Muscle layer of colon (tissue), 2 donors: ENCODE data around the gene LYRM1.

Experiments
- H3K27ac ChIP-seq: one replicate; pipeline ENCODE4 v1.7.0; 2013; ENCODE audit warnings: low read depth, mild to moderate bottlenecking, low read length, moderate library complexity
- H3K27me3 ChIP-seq, 2 donors: one replicate each; pipeline ENCODE4 v1.7.0; 2013; ENCODE audit warnings: low read length in 2 of 2, mild to moderate bottlenecking in 2 of 2; ENCODE audit not compliant: insufficient read depth in 2 of 2, control insufficient read depth in 1 of 2
- H3K36me3 ChIP-seq: one replicate; pipeline ENCODE4 v1.7.0; 2013; ENCODE audit warnings: mild to moderate bottlenecking, low read length; ENCODE audit not compliant: insufficient read depth
- H3K4me1 ChIP-seq: one replicate; pipeline ENCODE4 v1.7.0; 2013; ENCODE audit warnings: mild to moderate bottlenecking, low read length; ENCODE audit not compliant: insufficient read depth
- H3K4me3 ChIP-seq, 2 donors: one replicate each; pipeline ENCODE4 v1.7.0; 2013; ENCODE audit warnings: low read length in 2 of 2, low read depth in 1 of 2, mild to moderate bottlenecking in 1 of 2, moderate library complexity in 1 of 2
- H3K9ac ChIP-seq: one replicate; pipeline ENCODE4 v1.7.0; 2013; ENCODE audit warnings: low read length
- H3K9me3 ChIP-seq: one replicate; pipeline ENCODE4 v1.7.0; 2013; ENCODE audit warnings: mild to moderate bottlenecking, low read length
- donor health status: abdominal sarcoma.
- donor health status: Adenocarcinoma of cecum.

LYRM1 gene

DNA sequence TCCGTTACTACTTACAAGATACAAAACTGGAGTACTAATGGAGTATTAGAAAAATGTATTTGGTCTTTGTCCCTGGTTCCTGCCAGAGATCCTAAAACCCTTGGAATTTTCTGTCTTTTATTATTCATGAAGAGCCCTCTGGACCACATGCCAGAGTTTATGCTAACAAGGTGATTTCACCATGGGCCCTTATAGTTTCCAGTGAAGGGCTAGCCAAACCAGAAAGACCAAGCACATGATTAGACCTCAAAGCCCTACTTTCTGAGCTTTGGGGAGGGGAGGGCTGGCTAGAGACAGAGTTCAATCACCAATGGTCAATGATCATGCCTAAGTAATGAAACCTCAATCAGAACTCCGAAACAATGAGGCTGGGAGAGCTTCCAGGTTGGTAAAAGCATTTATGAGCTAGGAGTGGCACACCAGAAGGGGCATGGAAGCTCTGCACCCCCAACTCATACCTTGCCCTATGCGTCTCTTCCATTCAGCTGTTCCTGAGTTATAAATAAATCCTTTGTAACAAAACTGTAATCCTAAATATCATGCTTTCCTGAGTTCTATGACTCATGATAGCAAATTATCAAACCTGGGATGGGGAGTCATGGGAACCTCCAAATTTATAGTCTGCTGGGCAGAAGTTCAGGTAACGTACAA lies 10.8 kb upstream of the LYRM1 start:
- Histone ChIP-seq H3K27ac (no peak overlapping the region), H3K9ac (no peak overlapping the region), H3K4me1 (peaks cover 17% of the 10 kb centered on the region), H3K36me3 (peaks cover 17% of the 10 kb centered on the region), H3K27me3 (no peaks in the 10 kb centered on the region), H3K9me3 (no peaks in the 10 kb centered on the region), H3K4me3 (no peak overlapping the region)

DNA sequence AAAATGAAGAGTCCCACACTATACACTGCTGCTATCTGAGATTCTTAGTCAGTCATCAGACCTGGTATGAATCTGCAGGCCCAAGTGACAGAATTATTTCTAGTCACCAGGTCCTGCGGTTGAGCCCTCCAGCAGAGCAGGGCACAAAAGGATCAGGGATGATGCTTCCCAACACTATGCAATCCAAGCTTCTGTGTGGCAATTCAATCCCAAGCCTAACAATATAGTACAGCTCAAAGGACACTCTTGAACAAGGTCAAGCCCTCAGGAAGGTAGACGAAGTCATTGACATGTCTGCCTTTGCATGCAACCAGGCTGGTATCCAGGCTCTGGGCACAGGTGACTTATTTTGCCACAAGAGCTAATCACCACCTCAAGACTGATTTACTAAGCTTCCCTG lies 6.2 kb upstream of the LYRM1 start:
- H3K9ac ChIP-seq: no peak overlapping the region
- no peak overlapping the region for H3K27ac ChIP-seq
- H3K9me3 ChIP-seq: no peaks in the 10 kb centered on the region
- H3K4me1 ChIP-seq: peaks cover 28% of the 10 kb centered on the region
- H3K27me3 ChIP-seq: no peaks in the 10 kb centered on the region
- peaks cover 24% of the 10 kb centered on the region for H3K36me3 ChIP-seq
- H3K4me3 ChIP-seq: no peak overlapping the region

DNA sequence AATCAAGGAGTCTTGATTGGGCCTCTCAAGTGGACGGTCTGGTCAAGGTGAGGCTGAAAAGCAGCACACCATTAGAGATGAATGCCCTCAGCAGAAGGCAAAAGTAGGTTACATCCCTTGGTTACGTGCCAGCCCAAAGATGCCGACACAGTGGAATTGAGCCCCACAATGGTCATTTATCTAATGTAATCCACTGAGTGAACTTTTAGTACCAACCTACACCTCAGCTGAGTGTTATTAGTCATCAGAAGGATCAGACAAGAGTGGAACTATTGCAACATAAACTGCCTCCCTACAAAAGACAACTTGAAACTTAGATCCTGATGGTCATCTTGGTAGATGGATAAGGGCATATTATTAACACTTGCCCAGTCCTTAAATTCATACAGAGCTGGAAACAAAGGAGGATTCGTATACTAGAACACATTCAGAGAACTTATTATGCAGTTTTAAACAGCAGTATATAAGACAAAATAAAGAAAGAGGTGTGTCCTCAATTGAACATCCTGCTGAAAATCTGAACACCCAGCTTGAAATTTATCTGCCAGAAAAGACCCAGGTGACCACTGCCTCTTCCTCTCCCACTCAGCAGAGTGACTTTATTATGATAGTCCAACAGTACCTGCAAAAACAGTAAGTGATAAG lies 3.2 kb upstream of the LYRM1 start:
- Histone ChIP-seq H3K27ac (peak overlapping the region; percentile 2), H3K36me3 (peaks cover 24% of the 10 kb centered on the region), H3K9ac (no peak overlapping the region)

DNA sequence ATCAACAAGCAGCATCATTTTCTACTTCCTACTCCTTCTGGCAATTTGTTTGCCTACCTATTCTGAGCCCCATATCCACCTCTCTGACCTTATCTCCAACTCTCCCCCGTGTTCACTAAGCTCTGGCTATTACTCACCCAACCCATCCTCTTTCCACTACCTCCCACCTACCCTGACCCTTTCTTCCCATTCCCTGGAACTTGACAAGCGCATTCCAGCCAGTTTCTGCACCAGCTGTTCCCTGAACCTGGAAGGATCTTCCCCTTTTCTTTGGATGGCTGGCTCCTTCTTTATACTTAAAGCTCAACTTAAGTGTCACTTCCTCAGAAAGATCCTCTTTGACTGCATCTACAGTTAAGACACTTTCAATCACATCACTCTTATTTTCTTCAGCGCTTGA lies 2.6 kb upstream of the LYRM1 start:
- no peaks in the 10 kb centered on the region for H3K9me3 ChIP-seq
- H3K27me3 ChIP-seq: no peaks in the 10 kb centered on the region
- peaks cover 33% of the 10 kb centered on the region for H3K4me1 ChIP-seq
- peaks cover 29% of the 10 kb centered on the region for H3K36me3 ChIP-seq
- H3K4me3 ChIP-seq: no peak overlapping the region
- peak overlapping the region; percentile 2 for H3K27ac ChIP-seq
- no peak overlapping the region for H3K9ac ChIP-seq

More for the DNA sequence above, 3.2 kb upstream of the LYRM1 start:
- H3K27me3 ChIP-seq: no peaks in the 10 kb centered on the region
- no peak overlapping the region for H3K4me3 ChIP-seq
- no peaks in the 10 kb centered on the region for H3K9me3 ChIP-seq
- peaks cover 27% of the 10 kb centered on the region for H3K4me1 ChIP-seq

DNA sequence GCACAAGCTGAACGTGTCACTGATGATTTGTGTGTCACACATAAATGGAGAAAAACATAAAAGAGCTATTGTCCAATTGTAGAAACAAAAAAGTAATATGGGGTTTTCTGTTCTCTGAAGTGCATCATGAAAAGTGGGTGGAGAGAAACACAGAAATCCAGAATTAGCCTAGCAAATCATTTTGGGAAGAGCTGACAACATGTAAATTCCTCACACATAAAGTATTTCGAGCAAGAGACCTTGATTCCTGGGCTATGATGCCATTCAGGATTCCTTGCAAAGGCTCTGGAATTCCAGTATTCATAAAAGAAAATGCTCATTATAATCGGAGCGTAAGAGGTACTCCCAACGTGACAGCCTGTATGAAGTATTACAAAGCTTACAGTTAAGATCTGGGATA lies 1.5 kb upstream of the LYRM1 start:
- Histone ChIP-seq H3K9ac (peak overlapping the region; percentile 84), H3K4me3 (peak overlapping the region; percentile 75 to 92), H3K36me3 (peaks cover 21% of the 10 kb centered on the region), H3K27ac (peak overlapping the region; percentile 100), H3K9me3 (no peaks in the 10 kb centered on the region), H3K4me1 (peaks cover 40% of the 10 kb centered on the region), H3K27me3 (no peaks in the 10 kb centered on the region)

DNA sequence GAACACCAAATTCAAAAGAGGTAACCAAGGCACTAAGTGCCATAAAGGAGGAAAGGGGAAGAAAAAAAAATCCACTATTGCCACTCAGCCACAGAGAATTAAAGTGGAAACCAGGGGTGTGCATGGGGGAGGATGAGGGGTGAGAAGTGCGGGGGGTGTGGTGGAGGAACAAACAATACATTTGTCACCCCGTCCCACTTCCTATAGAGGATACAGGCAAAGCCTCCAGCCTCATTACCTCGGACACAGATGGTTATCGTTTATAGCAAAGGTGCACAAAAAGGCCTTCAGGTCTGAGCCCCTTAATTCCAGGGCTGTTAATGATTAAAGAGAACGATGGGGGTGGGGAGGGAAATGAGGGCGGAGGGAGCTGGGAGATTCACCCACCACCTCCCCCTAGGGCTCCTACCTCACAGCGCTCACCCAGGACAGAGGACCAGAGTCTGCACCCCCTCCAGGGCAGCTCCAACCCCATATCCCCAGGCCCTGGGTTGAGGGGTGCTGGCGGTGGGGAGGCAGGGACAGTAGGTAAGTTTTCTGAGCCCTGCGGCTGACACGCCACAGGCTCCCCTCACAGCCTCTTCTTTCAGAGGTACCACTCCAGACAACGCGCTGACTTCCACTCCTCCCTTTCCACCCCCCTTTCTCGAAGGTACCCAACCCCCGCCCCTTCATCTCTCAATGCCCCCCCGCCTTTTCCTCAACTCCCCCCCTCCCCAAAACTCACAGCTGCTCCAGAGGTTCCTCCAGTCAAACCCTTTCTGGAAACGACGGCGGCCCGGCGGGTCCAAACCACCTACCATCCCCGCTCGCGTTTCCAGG lies 883 bp upstream of the LYRM1 start:
- H3K27me3 ChIP-seq: no peaks in the 10 kb centered on the region
- no peaks in the 10 kb centered on the region for H3K9me3 ChIP-seq
- peaks cover 46% of the 10 kb centered on the region for H3K4me1 ChIP-seq
- H3K9ac ChIP-seq: peak overlapping the region; percentile 84
- H3K4me3 ChIP-seq: peak overlapping the region; percentile 75 to 92
- peak overlapping the region; percentile 100 for H3K27ac ChIP-seq
- peaks cover 15% of the 10 kb centered on the region for H3K36me3 ChIP-seq

DNA sequence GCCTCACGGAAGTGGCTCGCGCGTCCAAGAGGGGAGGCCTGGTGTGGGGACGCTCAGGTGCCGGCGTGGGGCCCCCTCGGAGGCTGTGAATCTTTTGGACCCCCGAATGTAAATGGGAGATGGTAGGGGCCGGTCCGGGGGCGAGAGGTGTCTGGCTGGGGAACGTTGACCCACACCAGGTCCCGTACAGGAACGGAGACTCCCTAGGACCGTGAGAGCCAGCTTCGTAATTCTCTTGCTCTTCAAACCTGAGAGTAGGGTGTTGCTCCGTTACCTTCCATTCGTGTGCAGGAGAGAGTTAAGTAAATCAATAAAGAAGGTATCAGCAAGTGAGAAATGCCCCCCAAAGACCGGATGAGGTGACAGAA lies 481 bp downstream of the LYRM1 start:
- H3K27me3 ChIP-seq: no peaks in the 10 kb centered on the region
- no peaks in the 10 kb centered on the region for H3K9me3 ChIP-seq
- H3K27ac ChIP-seq: peak overlapping the region; percentile 100
- peak overlapping the region; percentile 82 to 92 for H3K4me3 ChIP-seq
- peak overlapping the region; percentile 90 for H3K9ac ChIP-seq
- peaks cover 59% of the 10 kb centered on the region for H3K4me1 ChIP-seq
- H3K36me3 ChIP-seq: peaks cover 15% of the 10 kb centered on the region

DNA sequence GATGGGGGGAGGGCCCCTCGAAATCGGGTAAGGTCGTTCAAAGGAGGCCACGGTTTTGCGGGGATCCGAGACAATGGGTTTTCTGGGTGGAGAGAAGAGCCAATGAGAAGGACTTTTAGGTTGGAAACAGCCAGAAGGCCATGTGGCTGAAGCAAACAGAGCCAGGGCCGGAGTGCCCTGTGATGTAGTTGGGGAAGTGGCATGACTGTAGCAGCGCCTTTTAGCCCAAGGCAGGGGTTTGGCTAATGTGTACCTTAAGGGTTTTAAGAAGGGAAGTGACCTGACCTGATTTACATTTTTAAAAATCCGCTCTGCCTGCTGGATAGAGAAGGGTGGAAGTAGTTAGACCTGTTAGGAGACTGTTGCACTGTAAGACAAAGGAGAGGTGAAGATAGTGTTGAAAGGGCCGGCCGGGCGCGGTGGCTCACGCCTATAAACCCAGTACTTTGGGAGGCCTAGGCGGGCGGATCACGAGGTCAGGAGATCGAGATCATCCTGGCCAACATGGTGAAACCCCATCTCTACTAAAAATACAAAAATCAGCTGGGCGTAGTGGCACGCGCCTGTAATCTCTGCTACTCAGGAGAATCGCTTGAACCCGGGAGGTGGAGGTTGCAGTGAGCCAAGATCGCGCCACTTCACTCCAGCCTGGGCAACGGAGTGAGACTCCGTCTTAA lies 1.0 kb downstream of the LYRM1 start:
- Histone ChIP-seq H3K27ac (peak overlapping the region; percentile 100), H3K4me3 (peak overlapping the region; percentile 82 to 92), H3K36me3 (peaks cover 15% of the 10 kb centered on the region), H3K9me3 (no peaks in the 10 kb centered on the region), H3K4me1 (peaks cover 64% of the 10 kb centered on the region), H3K9ac (peak overlapping the region; percentile 90), H3K27me3 (no peaks in the 10 kb centered on the region)

DNA sequence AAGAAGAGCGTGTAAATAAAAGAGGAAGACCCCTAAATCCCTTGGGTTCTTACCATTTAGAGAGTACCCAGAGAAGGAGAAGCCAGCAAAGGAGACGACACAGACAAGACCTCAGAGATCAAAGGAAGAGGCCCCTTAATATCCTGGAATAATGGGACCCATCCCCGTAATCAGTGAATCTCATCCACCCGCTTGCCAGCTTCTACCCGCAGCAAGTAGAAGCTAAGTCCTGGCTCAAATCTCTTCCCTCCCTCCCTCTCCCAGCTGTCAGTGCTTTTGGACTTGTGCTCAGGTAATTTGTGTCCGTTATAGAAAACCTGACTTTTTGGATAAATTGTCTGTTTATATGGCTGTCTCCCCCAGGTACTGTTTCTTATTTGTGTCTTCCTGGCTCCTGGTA lies 1.9 kb downstream of the LYRM1 start:
- H3K9me3 ChIP-seq: no peaks in the 10 kb centered on the region
- H3K27ac ChIP-seq: peak overlapping the region; percentile 100
- H3K36me3 ChIP-seq: peaks cover 7% of the 10 kb centered on the region
- H3K4me3 ChIP-seq: no peak overlapping the region
- H3K27me3 ChIP-seq: no peaks in the 10 kb centered on the region
- H3K9ac ChIP-seq: no peak overlapping the region
- peaks cover 67% of the 10 kb centered on the region for H3K4me1 ChIP-seq

DNA sequence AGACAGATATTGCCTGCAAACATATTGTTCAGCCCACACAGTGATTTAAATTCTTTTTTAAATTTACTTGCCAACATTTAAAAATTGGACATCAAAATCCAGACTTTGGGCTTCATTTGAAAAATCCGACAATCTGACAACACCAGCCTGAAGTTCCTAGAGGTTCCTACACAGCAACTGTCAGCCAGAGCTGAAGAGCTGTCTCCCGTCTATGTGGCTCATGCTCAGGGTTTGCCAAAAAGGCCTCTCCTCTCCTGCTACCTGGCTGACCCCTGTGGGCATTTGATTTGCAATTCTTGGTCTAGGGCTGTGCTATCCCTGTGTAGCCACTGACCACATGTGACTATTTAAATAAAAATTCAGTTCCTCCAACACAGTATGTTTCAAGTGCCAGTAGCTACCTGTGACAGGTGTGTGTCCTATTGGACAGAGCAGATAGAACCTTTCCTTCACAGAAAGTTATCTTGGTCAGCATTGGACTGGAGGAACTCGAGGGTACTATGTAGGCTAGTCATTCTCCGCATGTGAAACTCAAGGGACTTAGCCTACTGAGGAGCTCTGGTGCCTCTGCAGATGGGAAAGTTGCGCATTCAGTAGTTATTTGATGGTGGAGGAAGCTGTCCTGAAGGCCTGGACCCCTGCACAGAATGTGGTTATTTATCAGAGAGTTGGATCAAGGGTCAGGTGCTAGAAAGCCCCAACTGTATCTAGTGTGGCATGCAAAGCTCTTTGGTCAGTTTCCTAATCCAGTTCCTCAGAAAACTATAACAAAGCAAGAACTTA lies 2.7 kb downstream of the LYRM1 start:
- Histone ChIP-seq H3K9ac (no peak overlapping the region), H3K4me3 (no peak overlapping the region), H3K27ac (peak overlapping the region; percentile 59), H3K9me3 (no peaks in the 10 kb centered on the region), H3K4me1 (peaks cover 67% of the 10 kb centered on the region), H3K27me3 (no peaks in the 10 kb centered on the region), H3K36me3 (peaks cover 7% of the 10 kb centered on the region)
